Endothelial cell (in vitro differentiated cells): ENCODE measurements around the gene RSPH10B2. TPM values are rescaled to one million over a fixed set of nuclear protein-coding genes. Genes with fewer than 3 reads are reported as not detected.
"Not testable (repeated sequence)": the region's sequence is repeated elsewhere in the genome, so short reads cannot be mapped to it uniquely, and the experiment has no call there.

Experiments used
- DNase-seq: peaks from one replicate; pipeline ENCODE4 v3.0.0; 2021; ENCODE audit warnings: low spot score
- H3K27ac Mint-ChIP-seq: one replicate; pipeline ENCODE4 v1.8.0; 2021; ENCODE audit warnings: mixed read lengths, inconsistent platforms; ENCODE audit not compliant: unreplicated experiment
- H3K27me3 Mint-ChIP-seq: one replicate; pipeline ENCODE4 v1.8.0; 2021; ENCODE audit warnings: mild to moderate bottlenecking, moderate library complexity, mixed read lengths, inconsistent platforms; ENCODE audit not compliant: unreplicated experiment
- H3K36me3 Mint-ChIP-seq: one replicate; pipeline ENCODE4 v1.8.0; 2021; ENCODE audit warnings: mild to moderate bottlenecking, low read depth, mixed read lengths, inconsistent platforms; ENCODE audit not compliant: unreplicated experiment
- H3K4me1 Mint-ChIP-seq: one replicate; pipeline ENCODE4 v1.8.0; 2021; ENCODE audit warnings: mild to moderate bottlenecking, mixed read lengths, inconsistent platforms; ENCODE audit not compliant: unreplicated experiment
- H3K4me3 Mint-ChIP-seq: one replicate; pipeline ENCODE4 v1.8.0; 2021; ENCODE audit warnings: mild to moderate bottlenecking, mixed read lengths, inconsistent platforms; ENCODE audit not compliant: unreplicated experiment
- H3K9me3 Mint-ChIP-seq: one replicate; pipeline ENCODE4 v1.8.0; 2021; ENCODE audit warnings: mixed read lengths, inconsistent platforms; ENCODE audit not compliant: unreplicated experiment
- CTCF ChIP-seq: fragments of 200-600 bp; sonication (generic); IDR thresholded peaks from one replicate; pipeline ENCODE4 v1.5.0; 2021; ENCODE audit warnings: antibody characterized with exemption; ENCODE audit not compliant: unreplicated experiment
- long read RNA-seq: library from polyadenylated mRNA; unstranded; transcript quantifications from one replicate; pipeline ENCODE4 v2.0.0, GENCODE V29; 2020; ENCODE audit not compliant: unreplicated experiment
- total RNA-seq: library from RNA; stranded (reverse); fragmentation: NEBNext Ultra II Directional; extraction: Animal tissue kit (Norgen Biotek cat#: 25700); gene quantifications from one replicate; pipeline ENCODE4 v1.2.1, GENCODE V29; 2021; ENCODE audit not compliant: unreplicated experiment

The RSPH10B2 gene
- 0.51 TPM for total RNA-seq
- long read RNA-seq, result 0 reads

- peak; percentile 10 for DNase-seq
These were observed at the start of gene RSPH10B2 for GRCh38 chr7:6753964-6754363. Gene RSPH10B2, plus strand, starts transcription at chr7:6754103. Its CDS starts 3,575 bp downstream, at chr7:6757678.

GRCh38 chr7:6705959-6706665, 47.8 kb upstream of the RSPH10B2 start:
- H3K4me3 Mint-ChIP-seq, result peak overlapping the region; percentile 96
- H3K27me3 Mint-ChIP-seq, result peaks cover 32% of the 10 kb centered on the region

More at GRCh38 chr7:6753964-6754363, at the start of gene RSPH10B2:
- H3K36me3 Mint-ChIP-seq, H3K4me3 Mint-ChIP-seq, H3K27ac Mint-ChIP-seq, H3K27me3 Mint-ChIP-seq, H3K9me3 Mint-ChIP-seq, H3K4me1 Mint-ChIP-seq: not testable (repeated sequence)

GRCh38 chr7:6706666-6707407, 47.1 kb upstream of the RSPH10B2 start, which contains the start of gene ZNF12:
Gene ZNF12, minus strand, starts transcription at chr7:6706947. Its CDS starts 1,774 bp downstream, at chr7:6705173.
- H3K27me3 Mint-ChIP-seq, result peaks cover 28% of the 10 kb centered on the region

More at GRCh38 chr7:6705959-6706665, 47.8 kb upstream of the RSPH10B2 start:
- peaks cover 52% of the 10 kb centered on the region for H3K36me3 Mint-ChIP-seq
- no peak for TF ChIP-seq CTCF
- H3K9me3 Mint-ChIP-seq, result peaks cover 32% of the 10 kb centered on the region
- peak overlapping the region; percentile 93 for H3K27ac Mint-ChIP-seq
- peaks cover 31% of the 10 kb centered on the region for H3K4me1 Mint-ChIP-seq
- peak; percentile 44 for DNase-seq

GRCh38 chr7:6708304-6708703, 45.6 kb upstream of the RSPH10B2 start:
- H3K4me1 Mint-ChIP-seq, result peaks cover 20% of the 10 kb centered on the region
- H3K27ac Mint-ChIP-seq, result no peak overlapping the region
- H3K4me3 Mint-ChIP-seq, result no peak overlapping the region
- no peak for DNase-seq
- H3K27me3 Mint-ChIP-seq, result peaks cover 22% of the 10 kb centered on the region
- TF ChIP-seq CTCF, result no peak
- peaks cover 18% of the 10 kb centered on the region for H3K9me3 Mint-ChIP-seq
- peaks cover 31% of the 10 kb centered on the region for H3K36me3 Mint-ChIP-seq

More at GRCh38 chr7:6706666-6707407, 47.1 kb upstream of the RSPH10B2 start, which contains the start of gene ZNF12:
- H3K27ac Mint-ChIP-seq, result peak within 1 kb of the TSS; percentile 93
- peak; percentile 94 for DNase-seq
- H3K9me3 Mint-ChIP-seq, result peaks cover 30% of the 10 kb centered on the region
- TF ChIP-seq CTCF, result no peak
- peaks cover 31% of the 10 kb centered on the region for H3K4me1 Mint-ChIP-seq
- H3K4me3 Mint-ChIP-seq, result peak within 1 kb of the TSS; percentile 96
- H3K36me3 Mint-ChIP-seq, result peaks cover 45% of the 10 kb centered on the region

- Mint-ChIP-seq H3K9me3 (peaks cover 11% of the 10 kb centered on the region), H3K4me1 (peaks cover 14% of the 10 kb centered on the region), H3K27me3 (peaks cover 20% of the 10 kb centered on the region), H3K36me3 (peaks cover 21% of the 10 kb centered on the region), H3K27ac (no peak overlapping the region), H3K4me3 (no peak overlapping the region)
- no peak for TF ChIP-seq CTCF
- DNase-seq, result no peak
These were observed 44.1 kb upstream of the RSPH10B2 start for GRCh38 chr7:6709808-6710207.
